AML-193 (cell line): ENCODE results near the gene TTLL1.
"Not testable (repeated sequence)": the region's sequence is repeated elsewhere in the genome, so short reads cannot be mapped to it uniquely, and the experiment has no call there.

ENCODE experiments used
- DNase-seq, 2 experiments: peaks; one replicate each; lab custom pipeline; 2025; lab: John Stamatoyannopoulos, UW

The TTLL1 gene

DNA sequence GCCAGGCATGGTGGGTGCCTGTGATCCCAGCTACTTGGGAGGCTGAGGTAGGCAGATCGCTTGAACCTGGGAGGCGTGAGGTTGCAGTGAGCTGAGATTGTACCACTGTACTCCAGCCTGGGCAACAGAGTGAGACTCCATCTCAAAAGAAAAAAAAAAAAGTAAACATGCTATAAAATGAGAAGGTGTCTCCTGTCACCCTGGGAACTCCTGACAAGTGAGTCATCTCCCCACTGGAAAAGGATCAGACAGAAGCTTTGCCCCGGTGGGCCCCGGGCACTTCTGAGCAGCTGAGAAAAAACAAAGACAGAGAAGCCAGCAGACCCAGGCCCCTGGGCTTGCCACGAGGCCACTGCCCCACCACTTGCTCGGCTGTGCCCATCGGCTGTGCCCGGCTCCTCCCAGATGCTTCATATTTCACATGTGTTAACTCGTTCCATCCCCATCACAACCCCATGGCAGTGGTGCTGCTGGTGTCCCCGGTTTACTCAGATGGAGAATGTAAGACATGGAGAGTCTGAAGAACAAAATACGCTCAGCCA, 22.3 kb downstream of the TTLL1 start:
- DNase-seq, result no peak

- DNase-seq, result no peak
These were observed 23.1 kb downstream of the TTLL1 start for GRCh38 chr22:43066134-43066533.

DNA sequence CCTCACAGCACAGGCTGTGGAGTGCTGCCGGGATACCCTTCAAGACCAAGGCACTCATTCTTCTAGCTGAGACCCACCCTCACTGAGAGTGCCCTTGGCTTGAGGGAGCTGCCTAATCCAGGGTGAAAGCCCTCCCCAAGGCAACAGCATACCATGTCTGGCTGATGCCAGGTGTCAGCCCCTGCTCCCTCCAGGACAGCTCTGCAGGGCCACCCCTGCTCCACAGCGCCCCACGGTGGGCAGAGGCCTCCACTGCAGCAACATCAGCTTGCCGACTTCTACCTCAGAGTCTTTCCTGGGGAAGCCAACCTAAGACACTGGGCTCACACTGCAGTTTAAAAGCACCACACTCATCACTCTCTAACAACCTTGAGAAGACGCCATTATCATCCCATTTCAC, 29.0 kb downstream of the TTLL1 start:
- DNase-seq, result peak in 1 of 2 experiments; percentile 1

GRCh38 chr22:43057641-43058040, 31.6 kb downstream of the TTLL1 start:
- no peak for DNase-seq

DNA sequence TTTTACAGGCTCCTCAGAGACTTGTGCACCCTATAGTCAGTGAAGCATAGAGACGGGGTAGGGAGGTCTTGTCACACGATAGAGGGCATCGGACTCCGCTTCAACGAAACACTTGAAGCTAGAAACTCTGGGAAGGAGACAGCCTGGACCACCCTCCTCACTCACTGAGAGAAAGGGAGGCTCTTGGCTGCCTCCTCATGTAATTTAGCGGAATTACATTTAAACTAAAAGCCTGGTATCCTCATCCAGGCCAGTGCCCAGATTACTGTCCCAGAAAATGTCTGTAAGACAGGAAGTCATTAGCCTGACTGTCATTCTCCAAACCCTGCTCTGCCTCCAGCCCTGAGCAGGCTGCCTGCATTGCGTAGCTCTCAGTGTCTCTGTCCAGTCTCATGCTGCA, 36.0 kb downstream of the TTLL1 start:
- no peak for DNase-seq

DNA sequence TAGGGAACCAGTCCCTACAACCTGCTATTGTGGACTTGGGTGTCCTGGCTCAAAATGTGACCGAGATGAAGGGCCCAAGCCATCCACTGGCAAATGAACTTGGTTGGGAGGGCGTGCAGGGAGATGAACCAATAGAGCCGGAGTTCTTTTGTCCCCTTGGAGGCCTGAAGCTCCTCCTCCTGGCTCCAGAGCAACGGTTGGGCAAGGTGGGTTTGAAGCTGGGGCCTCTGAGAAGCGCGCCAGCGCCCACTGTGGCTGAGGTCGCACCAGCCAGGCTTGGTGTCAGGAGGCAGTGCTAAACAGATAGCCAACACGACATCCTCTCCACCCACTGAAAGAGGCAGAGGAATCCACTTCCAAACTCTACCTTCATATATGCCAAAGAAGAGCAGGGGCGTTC, 38.2 kb downstream of the TTLL1 start:
- DNase-seq, result no peak

GRCh38 chr22:43047605-43048004, 41.6 kb downstream of the TTLL1 start:
- DNase-seq, result no peak

DNA sequence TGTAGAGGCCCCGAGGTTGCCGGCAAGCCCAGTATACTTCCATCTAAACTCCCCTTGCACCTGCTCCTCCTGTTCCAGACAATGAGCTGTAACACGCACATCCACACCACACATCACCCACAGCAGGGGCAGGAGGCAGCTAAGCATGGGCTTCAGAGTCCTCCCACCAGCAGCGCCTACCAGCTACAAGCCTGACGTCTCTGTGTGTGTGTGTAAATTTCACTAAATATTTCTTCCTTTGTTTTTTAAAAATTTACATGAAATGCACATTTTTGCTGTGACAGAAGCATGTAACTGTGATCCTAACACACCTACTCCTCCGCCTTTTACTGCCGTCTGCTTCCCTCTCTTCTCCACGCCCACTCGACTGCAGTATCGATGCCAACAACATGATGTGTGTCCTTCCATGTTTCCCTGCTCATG, 44.9 kb downstream of the TTLL1 start:
- no peak for DNase-seq

GRCh38 chr22:43042101-43042780, 47.0 kb downstream of the TTLL1 start:
- no peak for DNase-seq

DNA sequence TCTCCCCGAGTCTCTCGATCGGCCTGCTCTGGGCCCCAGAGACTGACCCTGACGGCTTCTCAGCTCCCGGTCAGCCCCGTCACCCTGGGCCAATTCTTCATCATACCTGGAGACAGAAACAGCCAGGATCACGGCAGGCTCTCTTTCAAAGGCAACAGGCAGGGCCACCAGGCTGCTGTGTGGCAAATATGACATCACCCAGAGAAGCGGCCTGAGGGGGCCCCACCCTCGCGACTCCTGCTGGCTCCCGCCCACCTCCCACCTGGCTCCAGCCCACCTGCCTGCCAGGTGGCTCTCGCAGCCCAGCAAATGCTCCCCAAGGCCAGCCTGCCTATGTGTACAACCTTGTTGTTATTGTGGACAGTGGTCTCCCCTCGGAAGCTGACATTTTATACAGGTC, 49.4 kb downstream of the TTLL1 start:
- no peak for DNase-seq

DNA sequence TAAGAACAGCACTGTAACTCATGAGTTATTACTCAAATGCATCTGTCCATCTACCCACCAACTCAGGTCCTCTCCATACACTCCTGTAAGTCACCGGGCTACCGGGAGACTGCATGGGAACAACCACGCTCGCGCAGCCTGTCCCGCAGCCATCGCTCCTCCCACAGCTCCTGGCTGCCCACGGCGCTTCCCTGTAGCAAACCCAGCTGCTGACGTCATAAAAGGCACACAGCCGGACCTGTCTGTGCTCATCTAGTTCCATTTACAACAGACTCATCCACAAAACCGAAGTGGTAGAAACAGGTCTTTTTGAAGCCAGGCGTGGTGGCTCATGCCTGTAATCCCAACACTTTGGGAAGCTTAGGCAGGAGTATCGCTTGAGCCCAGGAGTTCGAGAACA, 50.9 kb downstream of the TTLL1 start:
- no peak for DNase-seq

DNA sequence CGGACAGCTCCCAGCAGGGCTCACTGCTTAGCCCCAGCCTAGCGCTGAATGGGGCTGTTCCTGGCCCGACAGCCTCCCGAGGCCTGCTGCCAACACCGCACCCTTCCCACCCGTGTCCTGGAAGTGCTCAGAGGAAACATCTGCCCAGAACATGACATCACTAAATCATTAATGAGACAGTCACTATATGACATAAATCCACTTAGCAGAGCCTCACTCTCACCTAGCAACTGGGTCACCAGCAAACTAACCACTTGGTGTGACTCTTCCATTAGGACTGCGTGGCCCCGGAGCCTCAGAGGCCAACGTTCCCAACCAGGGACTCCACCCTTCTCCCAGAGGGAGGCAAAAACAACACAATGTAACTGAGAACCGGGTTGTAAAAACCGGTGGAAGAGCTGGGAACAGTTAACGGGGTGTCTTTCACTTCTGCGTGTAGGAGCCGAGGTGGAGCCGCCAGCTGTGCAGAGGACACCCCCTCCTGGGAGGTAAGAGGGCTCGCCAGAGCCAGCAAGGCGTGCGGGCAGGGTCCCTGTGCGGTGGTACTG, 52.8 kb downstream of the TTLL1 start:
- no peak for DNase-seq

GRCh38 chr22:43035250-43035649, 53.9 kb downstream of the TTLL1 start:
- no peak for DNase-seq

- DNase-seq, result no peak
These were observed 57.6 kb downstream of the TTLL1 start for GRCh38 chr22:43031617-43032016.

DNA sequence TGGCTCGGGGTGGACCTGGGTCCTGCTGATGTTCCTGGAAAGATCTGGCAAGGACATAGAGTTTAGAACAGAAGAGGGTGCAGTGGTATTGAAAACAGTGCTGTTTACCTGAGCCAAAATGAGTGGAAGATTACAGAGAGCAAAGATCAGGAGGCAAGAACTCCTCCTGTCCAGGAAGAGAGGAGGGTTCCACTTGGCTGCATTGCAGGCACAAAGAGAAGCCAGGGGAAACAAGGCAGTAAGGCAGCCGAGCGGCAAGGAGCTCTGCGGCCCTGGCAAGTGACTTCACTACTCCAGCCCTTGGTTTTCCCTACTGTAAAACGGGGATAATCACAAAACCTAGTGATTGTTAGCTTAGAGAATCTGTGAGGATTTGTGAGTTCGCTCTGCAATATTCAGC, 70.6 kb downstream of the TTLL1 start:
- DNase-seq, result no peak

- DNase-seq, result no peak
These were observed 71.4 kb downstream of the TTLL1 start for GRCh38 chr22:43017525-43018460.

DNA sequence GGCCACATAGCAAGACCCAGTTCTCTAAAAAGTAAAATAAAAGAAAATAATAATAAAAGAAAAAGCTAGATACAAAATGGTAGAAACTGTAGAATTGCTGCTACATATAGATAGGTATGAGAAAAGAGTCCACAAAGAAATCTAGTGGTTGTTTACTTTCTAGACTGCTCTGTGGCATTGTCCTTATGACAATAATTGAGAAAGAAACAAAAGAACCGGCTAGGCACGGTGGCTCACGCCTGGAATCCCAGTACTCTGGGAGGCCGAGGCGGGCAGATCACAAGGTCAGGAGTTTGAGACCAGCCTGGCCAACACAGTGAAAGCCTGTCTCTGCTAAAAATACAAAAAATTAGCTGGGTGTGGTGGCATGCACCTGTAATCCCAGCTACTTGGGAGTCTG, 73.0 kb downstream of the TTLL1 start:
- DNase-seq, result not testable (repeated sequence)

GRCh38 chr22:43015677-43016042, 73.5 kb downstream of the TTLL1 start:
- DNase-seq, result peak in 1 of 2 experiments; percentile 28

GRCh38 chr22:43014869-43015676, 74.1 kb downstream of the TTLL1 start, which contains the start of gene PACSIN2:
Gene PACSIN2 (minus strand): TSS chr22:43015149. CDS start chr22:42912080, 103,069 bp downstream.
- DNase-seq, result peak; percentile 93 to 94

GRCh38 chr22:43014316-43014868, 74.8 kb downstream of the TTLL1 start:
- no peak for DNase-seq
